HepG2 (cell line): ENCODE data around the gene HNRNPR. TPM values are rescaled to one million over a fixed set of nuclear protein-coding genes. Genes with fewer than 3 reads are reported as not detected.

Experiments used
- ARNTL ChIP-seq: sonication (generic); formaldehyde crosslinking; IDR thresholded peaks from 2 replicates; pipeline ENCODE4 v1.4.0; 2020; ENCODE audit warnings: mild to moderate bottlenecking, missing genetic modification reagents
- ELF4 ChIP-seq: sonication (generic); formaldehyde crosslinking; IDR thresholded peaks from 2 replicates; pipeline ENCODE4 v1.5.0; 2020; ENCODE audit warnings: missing genetic modification reagents, mild to moderate bottlenecking, moderate library complexity, borderline replicate concordance
- GABPA ChIP-seq, 2 experiments: IDR thresholded peaks; 2 replicates each; pipeline ENCODE4 v1.6.1; 2011 to 2016; ENCODE audit warnings: low read depth in 2 of 2, low read length in 1 of 2, missing biosample characterization in 1 of 2, missing genetic modification characterization in 1 of 2
- MBNL3 ChIP-seq: fragments of 250-450 bp; sonication (Bioruptor Pico); conservative IDR thresholded peaks from 2 replicates; pipeline ENCODE4 v1.8.0; 2022; ENCODE audit warnings: mild to moderate bottlenecking, inconsistent platforms
- NONO ChIP-seq, 2 experiments: fragments of 450-650 bp in 1 of 2; sonication (generic) in 1 of 2; formaldehyde crosslinking in 1 of 2; IDR thresholded peaks in 1 of 2; conservative IDR thresholded peaks in 1 of 2; 2 replicates each; pipeline versions ENCODE4 v1.6.1 to v1.8.0; 2017 to 2022; ENCODE audit warnings: mild to moderate bottlenecking in 1 of 2, missing genetic modification reagents in 1 of 2, moderate library complexity in 1 of 2
- NRL ChIP-seq: sonication (generic); formaldehyde crosslinking; IDR thresholded peaks from 2 replicates; pipeline ENCODE4 v1.5.0; 2020; ENCODE audit warnings: missing genetic modification reagents, mild to moderate bottlenecking, moderate library complexity, borderline replicate concordance
- PAF1 ChIP-seq: IDR thresholded peaks from 2 replicates; pipeline ENCODE4 v1.6.1; 2016; ENCODE audit warnings: missing genetic modification reagents, missing compliant biosample characterization
- PLRG1 ChIP-seq: fragments of 450-650 bp; conservative IDR thresholded peaks from 2 replicates; pipeline ENCODE4 v1.6.1; 2016
- POGZ ChIP-seq: sonication (generic); formaldehyde crosslinking; IDR thresholded peaks from 2 replicates; pipeline ENCODE4 v1.4.0; 2020; ENCODE audit warnings: mild to moderate bottlenecking, missing genetic modification reagents
- RNF2 ChIP-seq: fragments of 450-650 bp; conservative IDR thresholded peaks from 2 replicates; pipeline ENCODE4 v1.6.1; 2016; ENCODE audit warnings: low read depth
- SMAD1 ChIP-seq: sonication (generic); formaldehyde crosslinking; IDR thresholded peaks from 2 replicates; pipeline ENCODE4 v1.4.0; 2020; ENCODE audit warnings: missing genetic modification reagents, low read depth, mild to moderate bottlenecking, borderline replicate concordance
- ZBTB3 ChIP-seq: sonication (generic); formaldehyde crosslinking; IDR thresholded peaks from 2 replicates; pipeline ENCODE4 v1.4.0; 2020; ENCODE audit warnings: low read depth, mild to moderate bottlenecking, moderate library complexity, missing genetic modification reagents, borderline replicate concordance
- ZBTB7A ChIP-seq: sonication (generic); formaldehyde crosslinking; IDR thresholded peaks from 2 replicates; pipeline ENCODE4 v1.8.0; 2022; ENCODE audit warnings: mild to moderate bottlenecking, missing genetic modification reagents
- ZNF101 ChIP-seq: sonication (generic); formaldehyde crosslinking; IDR thresholded peaks from 2 replicates; pipeline ENCODE4 v1.4.0; 2020; ENCODE audit warnings: mild to moderate bottlenecking, low read depth, missing genetic modification reagents, borderline replicate concordance
- ZNF136 ChIP-seq: sonication (generic); formaldehyde crosslinking; IDR thresholded peaks from 2 replicates; pipeline ENCODE4 v1.8.1; 2022; ENCODE audit warnings: low read depth, mild to moderate bottlenecking, moderate library complexity, missing genetic modification reagents
- ZNF143 ChIP-seq: sonication (generic); formaldehyde crosslinking; IDR thresholded peaks from 2 replicates; pipeline ENCODE4 v1.4.0; 2020; ENCODE audit warnings: missing genetic modification reagents
- ZNF652 ChIP-seq: IDR thresholded peaks from 2 replicates; pipeline ENCODE4 v1.6.1; 2016; ENCODE audit warnings: low read depth, borderline replicate concordance
- ZNF747 ChIP-seq: sonication (generic); formaldehyde crosslinking; IDR thresholded peaks from 2 replicates; pipeline ENCODE4 v1.8.1; 2023; ENCODE audit warnings: missing genetic modification reagents, mild to moderate bottlenecking, borderline replicate concordance
- ZNF777 ChIP-seq: sonication (generic); formaldehyde crosslinking; IDR thresholded peaks from 2 replicates; pipeline ENCODE4 v1.4.0; 2020; ENCODE audit warnings: missing genetic modification reagents
- ZSCAN20 ChIP-seq: sonication (generic); formaldehyde crosslinking; IDR thresholded peaks from 2 replicates; pipeline ENCODE4 v1.4.0; 2020; ENCODE audit warnings: missing genetic modification reagents, mild to moderate bottlenecking, borderline replicate concordance
- polyA plus RNA-seq, 8 experiments: library from polyadenylated mRNA; depleted of rRNA in 3 of 8; stranded (reverse) in 7 of 8; unstranded in 1 of 8; fragments of >200 nt; fragmentation: Illumina TruSeq in 4 of 8; extraction: Trizol in 4 of 8; gene quantifications; 2 replicates each; pipeline versions ENCODE4 v1.2.1 to v1.2.3, GENCODE V29; 2011 to 2016; ENCODE audit warnings: low read depth in 4 of 8, missing spikeins in 1 of 8, mixed read lengths in 1 of 8; ENCODE audit not compliant: insufficient read depth in 1 of 8
- total RNA-seq, 5 experiments: library from RNA; depleted of rRNA; stranded (reverse); fragments of >200 nt; fragmentation: Illumina TruSeq; extraction: Trizol; gene quantifications; 2 replicates each; pipeline ENCODE4 v1.2.3, GENCODE V29; 2016; ENCODE audit warnings: low read depth in 1 of 5
- TF ChIP-seq, protein P1 (sequence below): sonication (generic); formaldehyde crosslinking; IDR thresholded peaks from 2 replicates; pipeline ENCODE4 v1.5.0; 2020; ENCODE audit warnings: missing genetic modification reagents, mild to moderate bottlenecking, borderline replicate concordance
- TF ChIP-seq, protein P2 (sequence below): sonication (generic); formaldehyde crosslinking; IDR thresholded peaks from 2 replicates; pipeline ENCODE4 v1.4.0; 2020; ENCODE audit warnings: missing genetic modification reagents, borderline replicate concordance
- TF ChIP-seq, protein P3 (sequence below): sonication (generic); formaldehyde crosslinking; IDR thresholded peaks from 2 replicates; pipeline ENCODE4 v1.4.0; 2020; ENCODE audit warnings: missing genetic modification reagents, mild to moderate bottlenecking, borderline replicate concordance
- TF ChIP-seq, protein P4 (sequence below): sonication (generic); formaldehyde crosslinking; IDR thresholded peaks from 2 replicates; pipeline ENCODE4 v1.4.0; 2020; ENCODE audit warnings: missing genetic modification reagents

The HNRNPR gene
- total and polyA plus RNA-seq, 2 of the 13 experiments (the other 11 are each of a cell fraction or from before 2014, with no cell fraction given) = 133 to 216 TPM

DNA sequence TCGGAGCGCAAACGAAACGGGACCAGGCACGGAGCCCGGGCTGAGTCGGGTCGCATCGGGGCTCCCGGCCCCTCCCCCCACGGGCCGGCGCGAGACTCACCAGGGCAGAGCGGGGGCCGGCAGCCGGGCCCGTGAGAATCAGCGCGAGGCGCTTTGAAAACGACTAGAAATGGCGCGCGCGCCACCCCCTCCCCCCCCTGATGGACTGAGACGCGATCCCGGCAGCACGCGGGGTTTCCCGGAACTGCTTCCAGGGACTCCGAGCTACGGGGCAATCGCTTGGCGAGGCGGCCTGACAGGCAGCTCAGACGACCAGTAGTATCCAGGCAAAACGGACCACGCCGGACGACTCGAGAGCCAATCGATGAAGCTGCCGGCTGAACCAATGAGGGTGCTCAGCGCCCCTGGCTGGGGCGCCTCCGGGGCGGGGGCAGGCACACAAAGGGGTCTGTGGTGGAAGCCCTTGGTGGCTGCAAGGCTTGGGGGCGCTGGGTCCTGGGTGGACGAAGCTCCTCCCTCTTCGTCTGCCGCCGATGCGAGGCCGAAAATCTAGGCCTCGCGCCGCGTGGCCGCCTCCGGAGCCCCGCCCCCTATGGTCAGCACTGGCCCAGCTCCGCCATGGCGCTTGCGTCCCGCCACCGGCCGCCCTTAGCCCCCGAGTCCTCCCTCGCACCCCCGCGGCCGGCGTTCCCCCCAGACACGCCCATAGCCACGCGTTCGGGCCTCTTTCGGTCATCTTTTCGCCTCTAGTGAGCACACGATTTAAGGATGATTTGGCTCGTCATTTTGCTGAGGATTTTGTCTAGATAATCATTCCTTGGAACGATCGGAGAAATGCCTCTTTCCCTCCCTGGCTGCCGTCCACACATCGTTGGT is at the start of gene HNRNPR (continued):
- TF ChIP-seq, protein P1, sequence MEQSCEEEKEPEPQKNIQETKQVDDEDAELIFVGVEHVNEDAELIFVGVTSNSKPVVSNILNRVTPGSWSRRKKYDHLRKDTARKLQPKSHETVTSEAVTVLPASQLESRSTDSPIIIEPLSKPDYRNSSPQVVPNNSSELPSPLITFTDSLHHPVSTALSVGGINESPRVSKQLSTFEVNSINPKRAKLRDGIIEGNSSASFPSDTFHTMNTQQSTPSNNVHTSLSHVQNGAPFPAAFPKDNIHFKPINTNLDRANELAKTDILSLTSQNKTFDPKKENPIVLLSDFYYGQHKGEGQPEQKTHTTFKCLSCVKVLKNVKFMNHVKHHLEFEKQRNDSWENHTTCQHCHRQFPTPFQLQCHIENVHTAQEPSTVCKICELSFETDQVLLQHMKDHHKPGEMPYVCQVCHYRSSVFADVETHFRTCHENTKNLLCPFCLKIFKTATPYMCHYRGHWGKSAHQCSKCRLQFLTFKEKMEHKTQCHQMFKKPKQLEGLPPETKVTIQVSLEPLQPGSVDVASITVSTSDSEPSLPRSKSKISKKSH (CRISPR knock-in tag) = no peak
- no peak for TF ChIP-seq ZNF136 (CRISPR knock-in tag)
- TF ChIP-seq, protein P2, sequence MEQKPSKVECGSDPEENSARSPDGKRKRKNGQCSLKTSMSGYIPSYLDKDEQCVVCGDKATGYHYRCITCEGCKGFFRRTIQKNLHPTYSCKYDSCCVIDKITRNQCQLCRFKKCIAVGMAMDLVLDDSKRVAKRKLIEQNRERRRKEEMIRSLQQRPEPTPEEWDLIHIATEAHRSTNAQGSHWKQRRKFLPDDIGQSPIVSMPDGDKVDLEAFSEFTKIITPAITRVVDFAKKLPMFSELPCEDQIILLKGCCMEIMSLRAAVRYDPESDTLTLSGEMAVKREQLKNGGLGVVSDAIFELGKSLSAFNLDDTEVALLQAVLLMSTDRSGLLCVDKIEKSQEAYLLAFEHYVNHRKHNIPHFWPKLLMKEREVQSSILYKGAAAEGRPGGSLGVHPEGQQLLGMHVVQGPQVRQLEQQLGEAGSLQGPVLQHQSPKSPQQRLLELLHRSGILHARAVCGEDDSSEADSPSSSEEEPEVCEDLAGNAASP (CRISPR knock-in tag) = peak; percentile 59
- TF ChIP-seq ELF4 (CRISPR knock-in tag) = no peak
- peak; percentile 80 for TF ChIP-seq ZNF143
- no peak for TF ChIP-seq ZNF652 (CRISPR knock-in tag)
- TF ChIP-seq PLRG1 = no peak
- TF ChIP-seq MBNL3 = no peak
- TF ChIP-seq NRL (CRISPR knock-in tag) = peak; percentile 89
- TF ChIP-seq, protein P3, sequence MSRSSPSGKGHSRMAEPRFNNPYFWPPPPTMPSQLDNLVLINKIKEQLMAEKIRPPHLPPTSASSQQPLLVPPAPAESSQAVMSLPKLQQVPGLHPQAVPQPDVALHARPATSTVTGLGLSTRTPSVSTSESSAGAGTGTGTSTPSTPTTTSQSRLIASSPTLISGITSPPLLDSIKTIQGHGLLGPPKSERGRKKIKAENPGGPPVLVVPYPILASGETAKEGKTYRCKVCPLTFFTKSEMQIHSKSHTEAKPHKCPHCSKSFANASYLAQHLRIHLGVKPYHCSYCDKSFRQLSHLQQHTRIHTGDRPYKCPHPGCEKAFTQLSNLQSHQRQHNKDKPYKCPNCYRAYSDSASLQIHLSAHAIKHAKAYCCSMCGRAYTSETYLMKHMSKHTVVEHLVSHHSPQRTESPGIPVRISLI (CRISPR knock-in tag) = no peak
- TF ChIP-seq ZBTB7A (CRISPR knock-in tag) = peak; percentile 88
- 0 out of 2 replicates have a peak, but pooled peaks have one; percentile 61 for TF ChIP-seq SMAD1
- TF ChIP-seq POGZ (CRISPR knock-in tag) = peak; percentile 63
- TF ChIP-seq ARNTL (CRISPR knock-in tag) = peak; percentile 10; the same call in 1 of the 2 replicates
- no peak for TF ChIP-seq ZNF747
- TF ChIP-seq NONO (IDR thresholded peaks at IDR 0.05) = no peak
- TF ChIP-seq NONO (CRISPR knock-in tag; conservative IDR thresholded peaks at IDR 0.05) = peak; percentile 72
- TF ChIP-seq ZSCAN20 (CRISPR knock-in tag) = peak; percentile 35; the same call in 1 of the 2 replicates
- peak; percentile 52; the same call in 1 of the 2 replicates for TF ChIP-seq ZNF777 (CRISPR knock-in tag)
- TF ChIP-seq RNF2 = peak; percentile 72
- TF ChIP-seq PAF1 = no peak
- TF ChIP-seq ZNF101 (CRISPR knock-in tag) = no peak
- peak; percentile 57 for TF ChIP-seq GABPA (IDR thresholded peaks at IDR 0.05; ENCODE audit: low read depth, low read length)
- peak; percentile 82 for TF ChIP-seq GABPA (CRISPR knock-in tag; IDR thresholded peaks at IDR 0.05; ENCODE audit: low read depth)
- TF ChIP-seq ZBTB3 (CRISPR knock-in tag) = no peak
- TF ChIP-seq, protein P4, sequence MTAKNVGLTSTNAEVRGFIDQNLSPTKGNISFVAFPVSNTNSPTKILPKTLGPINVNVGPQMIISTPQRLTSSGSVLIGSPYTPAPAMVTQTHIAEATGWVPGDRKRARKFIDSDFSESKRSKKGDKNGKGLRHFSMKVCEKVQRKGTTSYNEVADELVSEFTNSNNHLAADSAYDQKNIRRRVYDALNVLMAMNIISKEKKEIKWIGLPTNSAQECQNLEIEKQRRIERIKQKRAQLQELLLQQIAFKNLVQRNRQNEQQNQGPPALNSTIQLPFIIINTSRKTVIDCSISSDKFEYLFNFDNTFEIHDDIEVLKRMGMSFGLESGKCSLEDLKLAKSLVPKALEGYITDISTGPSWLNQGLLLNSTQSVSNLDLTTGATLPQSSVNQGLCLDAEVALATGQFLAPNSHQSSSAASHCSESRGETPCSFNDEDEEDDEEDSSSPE = peak; percentile 44
